ENCODE data around the gene ZNF683. TPM values are rescaled to one million over a fixed set of nuclear protein-coding genes. Genes with fewer than 3 reads are reported as not detected.
"Not testable (repeated sequence)": the region's sequence is repeated elsewhere in the genome, so short reads cannot be mapped to it uniquely, and the experiment has no call there.

ZNF683 gene
- total RNA-seq, 2 donors from 2014 or later, result not detected

DNA sequence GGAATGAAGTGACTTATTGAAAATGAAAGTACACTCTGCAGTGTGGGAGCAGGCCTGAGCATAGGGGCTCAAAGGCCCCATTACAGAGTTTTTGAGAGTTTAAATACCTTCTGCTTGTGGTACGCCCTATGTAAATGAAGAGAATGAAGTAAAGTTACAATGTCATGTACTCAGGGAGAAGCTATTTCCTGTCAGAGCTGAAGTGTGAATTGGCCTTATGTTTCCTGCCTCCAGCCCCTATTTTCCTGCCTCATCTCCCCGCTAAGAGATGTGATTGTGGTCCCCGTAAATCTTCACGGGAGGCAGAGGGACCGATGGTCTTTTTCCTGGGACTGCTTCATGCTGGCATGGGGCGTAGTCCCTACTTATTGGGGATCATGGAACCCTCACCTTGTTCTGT, 2.5 kb upstream of the ZNF683 start:
- Histone ChIP-seq H3K9ac (ENCODE audit: extremely low read depth, low read length, poor library complexity, severe bottlenecking) (no peak overlapping the region), H3K36me3 (ENCODE audit: control insufficient read depth, insufficient read depth, low read length) (no peaks in the 10 kb centered on the region), H3K4me1 (ENCODE audit: control insufficient read depth, insufficient read depth, low read length) (peaks cover 4% of the 10 kb centered on the region), H3K9me3 (ENCODE audit: control insufficient read depth, low read length) (peaks cover 7% of the 10 kb centered on the region), H3K27me3 (ENCODE audit: control insufficient read depth, insufficient read depth, low read length, poor library complexity, severe bottlenecking) (no peaks in the 10 kb centered on the region), H3K27ac (ENCODE audit: low read depth, low read length) (no peak overlapping the region), H3K4me3 (ENCODE audit: low read length) (no peak overlapping the region)
- 86 to 92% methylated on average over 1 to 6 of the region's 6 CpGs for WGBS, 2 experiments (ENCODE audit: insufficient coverage in 1 of 2, insufficient read length in 1 of 2)
- peaks cover 8% of the 10 kb centered on the region for H3K4me1 Mint-ChIP-seq
- no peaks in the 10 kb centered on the region for H3K36me3 Mint-ChIP-seq (ENCODE audit: low read depth)
- TF ChIP-seq, protein P1, sequence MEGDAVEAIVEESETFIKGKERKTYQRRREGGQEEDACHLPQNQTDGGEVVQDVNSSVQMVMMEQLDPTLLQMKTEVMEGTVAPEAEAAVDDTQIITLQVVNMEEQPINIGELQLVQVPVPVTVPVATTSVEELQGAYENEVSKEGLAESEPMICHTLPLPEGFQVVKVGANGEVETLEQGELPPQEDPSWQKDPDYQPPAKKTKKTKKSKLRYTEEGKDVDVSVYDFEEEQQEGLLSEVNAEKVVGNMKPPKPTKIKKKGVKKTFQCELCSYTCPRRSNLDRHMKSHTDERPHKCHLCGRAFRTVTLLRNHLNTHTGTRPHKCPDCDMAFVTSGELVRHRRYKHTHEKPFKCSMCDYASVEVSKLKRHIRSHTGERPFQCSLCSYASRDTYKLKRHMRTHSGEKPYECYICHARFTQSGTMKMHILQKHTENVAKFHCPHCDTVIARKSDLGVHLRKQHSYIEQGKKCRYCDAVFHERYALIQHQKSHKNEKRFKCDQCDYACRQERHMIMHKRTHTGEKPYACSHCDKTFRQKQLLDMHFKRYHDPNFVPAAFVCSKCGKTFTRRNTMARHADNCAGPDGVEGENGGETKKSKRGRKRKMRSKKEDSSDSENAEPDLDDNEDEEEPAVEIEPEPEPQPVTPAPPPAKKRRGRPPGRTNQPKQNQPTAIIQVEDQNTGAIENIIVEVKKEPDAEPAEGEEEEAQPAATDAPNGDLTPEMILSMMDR (conservative IDR thresholded peaks at IDR 0.05), result no peak
- H3K27me3 Mint-ChIP-seq (ENCODE audit: insufficient read depth), result peaks cover 7% of the 10 kb centered on the region
- no peak overlapping the region for H3K4me3 Mint-ChIP-seq
- DNase-seq, result no peak
- peaks cover 8% of the 10 kb centered on the region for H3K9me3 Mint-ChIP-seq
- no peak overlapping the region for H3K27ac Mint-ChIP-seq

DNA sequence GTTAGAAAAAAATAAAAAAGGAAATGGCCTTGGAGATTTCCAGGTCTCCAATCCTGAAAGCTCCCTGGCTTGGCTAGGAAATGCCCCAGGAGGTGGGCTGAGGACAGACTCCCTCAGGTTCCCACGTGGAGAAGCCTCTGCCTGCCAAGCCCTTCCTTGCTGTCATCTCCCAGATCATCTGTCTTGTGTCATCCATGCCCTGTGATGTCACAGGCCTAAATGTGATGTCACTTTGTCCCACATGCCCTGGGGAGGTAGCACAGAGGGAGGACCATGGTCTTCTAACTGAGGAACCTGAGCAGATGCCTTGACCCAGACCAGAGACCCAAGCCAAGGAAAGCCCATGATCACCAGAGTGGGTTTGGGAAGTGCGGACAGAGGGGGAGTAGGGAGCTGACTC, 1.8 kb upstream of the ZNF683 start:
- H3K9ac ChIP-seq (ENCODE audit: extremely low read depth, low read length, poor library complexity, severe bottlenecking); H3K27me3 ChIP-seq (ENCODE audit: control insufficient read depth, insufficient read depth, low read length, poor library complexity, severe bottlenecking); H3K27ac ChIP-seq (ENCODE audit: low read depth, low read length); H3K27me3 Mint-ChIP-seq (ENCODE audit: insufficient read depth); H3K4me1 ChIP-seq (ENCODE audit: control insufficient read depth, insufficient read depth, low read length); H3K27ac Mint-ChIP-seq; H3K9me3 Mint-ChIP-seq; H3K36me3 Mint-ChIP-seq (ENCODE audit: low read depth); H3K4me3 Mint-ChIP-seq; H3K4me1 Mint-ChIP-seq; H3K36me3 ChIP-seq (ENCODE audit: control insufficient read depth, insufficient read depth, low read length); H3K4me3 ChIP-seq (ENCODE audit: low read length); H3K9me3 ChIP-seq (ENCODE audit: control insufficient read depth, low read length); DNase-seq: not testable (repeated sequence)
- WGBS, 2 experiments (ENCODE audit: insufficient coverage in 1 of 2, insufficient read length in 1 of 2), result 43 to 55% methylated on average over 2 of the region's 2 CpGs

DNA sequence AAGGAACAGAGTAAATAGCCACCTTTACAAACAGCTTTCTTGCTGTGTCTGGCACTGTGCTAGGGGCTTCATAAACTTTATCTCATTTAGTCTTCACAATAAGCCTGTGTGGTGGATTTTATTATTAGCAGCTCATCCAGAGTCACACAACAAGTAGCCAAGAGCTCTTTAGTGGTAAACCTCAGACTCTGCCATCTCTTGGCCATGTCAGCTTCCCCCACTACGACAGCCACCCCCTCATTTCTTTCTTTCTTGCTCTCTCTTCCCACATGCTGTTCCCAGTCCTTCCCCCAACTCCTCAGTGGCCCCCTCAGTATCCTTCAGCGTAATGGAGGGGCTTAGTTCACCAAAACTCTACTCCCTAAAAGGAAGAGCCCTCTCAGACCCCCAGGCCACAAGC, 1.2 kb upstream of the ZNF683 start:
- WGBS, 2 experiments (ENCODE audit: insufficient coverage in 1 of 2, insufficient read length in 1 of 2), result 52 to 64% methylated on average over 2 of the region's 2 CpGs
- TF ChIP-seq, protein P1 (conservative IDR thresholded peaks at IDR 0.05), result no peak
- Histone ChIP-seq H3K27me3 (ENCODE audit: control insufficient read depth, insufficient read depth, low read length, poor library complexity, severe bottlenecking) (no peaks in the 10 kb centered on the region), H3K9me3 (ENCODE audit: control insufficient read depth, low read length) (peaks cover 7% of the 10 kb centered on the region), H3K4me3 (ENCODE audit: low read length) (no peak overlapping the region), H3K27ac (ENCODE audit: low read depth, low read length) (no peak overlapping the region), H3K9ac (ENCODE audit: extremely low read depth, low read length, poor library complexity, severe bottlenecking) (no peak overlapping the region), H3K4me1 (ENCODE audit: control insufficient read depth, insufficient read depth, low read length) (peaks cover 4% of the 10 kb centered on the region), H3K36me3 (ENCODE audit: control insufficient read depth, insufficient read depth, low read length) (no peaks in the 10 kb centered on the region)
- H3K36me3 Mint-ChIP-seq (ENCODE audit: low read depth), result no peaks in the 10 kb centered on the region
- no peak overlapping the region for H3K27ac Mint-ChIP-seq
- H3K4me3 Mint-ChIP-seq, result no peak overlapping the region
- peaks cover 7% of the 10 kb centered on the region for H3K27me3 Mint-ChIP-seq (ENCODE audit: insufficient read depth)
- DNase-seq, result no peak
- peaks cover 8% of the 10 kb centered on the region for H3K4me1 Mint-ChIP-seq
- H3K9me3 Mint-ChIP-seq, result peaks cover 8% of the 10 kb centered on the region

DNA sequence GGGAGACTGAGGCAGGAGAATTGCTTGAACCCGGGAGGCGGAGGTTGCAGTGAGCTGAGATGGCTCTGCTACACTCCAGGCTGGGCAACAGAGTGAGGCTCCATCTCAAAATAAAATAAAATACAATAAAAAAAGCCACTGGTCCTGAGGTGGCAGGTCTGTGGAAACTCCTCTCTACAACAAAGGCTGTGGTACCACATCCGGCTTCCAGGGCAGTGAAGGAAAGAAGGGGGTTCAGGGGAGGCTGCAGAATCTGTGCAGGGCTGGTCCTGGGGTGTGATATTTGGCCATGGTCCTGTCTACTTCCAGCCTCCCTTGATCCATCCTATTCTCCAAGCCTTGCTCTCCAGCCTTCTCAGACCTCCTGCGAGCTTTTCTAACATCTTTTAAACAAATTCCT, 731 bp upstream of the ZNF683 start:
- TF ChIP-seq, protein P1 (conservative IDR thresholded peaks at IDR 0.05), result no peak
- Mint-ChIP-seq H3K4me1 (peaks cover 8% of the 10 kb centered on the region), H3K9me3 (peaks cover 8% of the 10 kb centered on the region), H3K4me3 (no peak overlapping the region), H3K27ac (no peak overlapping the region), H3K36me3 (ENCODE audit: low read depth) (no peaks in the 10 kb centered on the region), H3K27me3 (ENCODE audit: insufficient read depth) (peaks cover 7% of the 10 kb centered on the region)
- H3K27me3 ChIP-seq (ENCODE audit: control insufficient read depth, insufficient read depth, low read length, poor library complexity, severe bottlenecking), result no peaks in the 10 kb centered on the region
- WGBS, 2 experiments (ENCODE audit: insufficient coverage in 1 of 2, insufficient read length in 1 of 2), result 89% methylated on average over 4 of the region's 4 CpGs; no CpG with 5 or more reads in 1 of the 2 experiments
- peaks cover 2% of the 10 kb centered on the region for H3K4me1 ChIP-seq (ENCODE audit: control insufficient read depth, insufficient read depth, low read length)
- no peak overlapping the region for H3K4me3 ChIP-seq (ENCODE audit: low read length)
- DNase-seq, result no peak
- no peaks in the 10 kb centered on the region for H3K36me3 ChIP-seq (ENCODE audit: control insufficient read depth, insufficient read depth, low read length)
- no peak overlapping the region for H3K9ac ChIP-seq (ENCODE audit: extremely low read depth, low read length, poor library complexity, severe bottlenecking)
- H3K27ac ChIP-seq (ENCODE audit: low read depth, low read length), result no peak overlapping the region
- H3K9me3 ChIP-seq (ENCODE audit: control insufficient read depth, low read length), result peaks cover 7% of the 10 kb centered on the region

Data from endodermal cell (in vitro differentiated cells).